NAMALWA (cell line): ENCODE results near the gene ANKRD11.
A peak's percentile ranks its signal among the peaks of the same experiment; 100 is the strongest.
"Not testable (repeated sequence)": the region's sequence is repeated elsewhere in the genome, so short reads cannot be mapped to it uniquely, and the experiment has no call there.

Experiments used
- DNase-seq: peaks from one replicate; pipeline ENCODE4 v3.0.0-alpha.2; 2015; ENCODE audit warnings: low spot score

Gene ANKRD11

GRCh38 chr16:89450537-89450936 lies 39.8 kb downstream of the ANKRD11 start:
- no peak for DNase-seq

GRCh38 chr16:89449726-89450335 lies 40.5 kb downstream of the ANKRD11 start:
- DNase-seq = no peak

GRCh38 chr16:89448656-89449055 lies 41.7 kb downstream of the ANKRD11 start:
- DNase-seq = no peak

- DNase-seq = no peak
Observed at GRCh38 chr16:89446975-89447293, 43.4 kb downstream of the ANKRD11 start.

- DNase-seq = no peak
Observed at GRCh38 chr16:89446136-89446974, 44.0 kb downstream of the ANKRD11 start.

- no peak for DNase-seq
Observed at GRCh38 chr16:89445166-89445565, 45.2 kb downstream of the ANKRD11 start.

- no peak for DNase-seq
Observed at GRCh38 chr16:89444728-89445127, 45.6 kb downstream of the ANKRD11 start.

- DNase-seq = no peak
Observed at GRCh38 chr16:89444151-89444723, 46.1 kb downstream of the ANKRD11 start.

GRCh38 chr16:89443727-89444084 lies 46.7 kb downstream of the ANKRD11 start:
- DNase-seq = no peak

- no peak for DNase-seq
Observed at GRCh38 chr16:89442990-89443726, 47.2 kb downstream of the ANKRD11 start.

GRCh38 chr16:89442588-89442987 lies 47.8 kb downstream of the ANKRD11 start:
- no peak for DNase-seq

GRCh38 chr16:89439659-89440058 lies 50.7 kb downstream of the ANKRD11 start:
- DNase-seq = no peak

GRCh38 chr16:89437991-89438390 lies 52.4 kb downstream of the ANKRD11 start:
- DNase-seq = no peak

- DNase-seq = no peak
Observed at GRCh38 chr16:89437251-89437987, 52.9 kb downstream of the ANKRD11 start.

GRCh38 chr16:89436366-89436765 lies 54.0 kb downstream of the ANKRD11 start:
- DNase-seq = no peak

GRCh38 chr16:89435059-89435458 lies 55.3 kb downstream of the ANKRD11 start:
- DNase-seq = peak; percentile 31

- DNase-seq = no peak
Observed at GRCh38 chr16:89434490-89434889, 55.9 kb downstream of the ANKRD11 start.

GRCh38 chr16:89433363-89433984 lies 56.9 kb downstream of the ANKRD11 start:
- DNase-seq = not testable (repeated sequence)

- no peak for DNase-seq
Observed at GRCh38 chr16:89431630-89432029, 58.7 kb downstream of the ANKRD11 start.

GRCh38 chr16:89431158-89431584 lies 59.2 kb downstream of the ANKRD11 start:
- no peak for DNase-seq

GRCh38 chr16:89430436-89431157 lies 59.8 kb downstream of the ANKRD11 start:
- DNase-seq = no peak
